NCI-H2029 treated with DMSO at 0.1 percent for 48 hours (cell line): ENCODE results near the gene TTLL11.

Experiments used
- DNase-seq: peaks from one replicate; lab custom pipeline; 2025; lab: John Stamatoyannopoulos, UW

The TTLL11 gene

GRCh38 chr9:121785673-121786542 is 307.2 kb downstream of the TTLL11 start:
- no peak for DNase-seq

- no peak for DNase-seq
Observed at GRCh38 chr9:121784731-121785411, 308.2 kb downstream of the TTLL11 start.

- DNase-seq, result no peak
Observed at GRCh38 chr9:121783521-121784507, 309.3 kb downstream of the TTLL11 start.

- no peak for DNase-seq
Observed at GRCh38 chr9:121783111-121783510, 310.0 kb downstream of the TTLL11 start.

GRCh38 chr9:121782514-121783110 is 310.5 kb downstream of the TTLL11 start:
- DNase-seq, result no peak

GRCh38 chr9:121781701-121782464 is 311.2 kb downstream of the TTLL11 start:
- no peak for DNase-seq

GRCh38 chr9:121781145-121781548 is 312.0 kb downstream of the TTLL11 start:
- no peak for DNase-seq

GRCh38 chr9:121780177-121781040 is 312.7 kb downstream of the TTLL11 start:
- no peak for DNase-seq

GRCh38 chr9:121779381-121780117 is 313.6 kb downstream of the TTLL11 start:
- DNase-seq, result no peak

GRCh38 chr9:121778252-121779225 is 314.6 kb downstream of the TTLL11 start:
- no peak for DNase-seq

- no peak for DNase-seq
Observed at GRCh38 chr9:121776739-121777637, 316.1 kb downstream of the TTLL11 start.

GRCh38 chr9:121776001-121776738 is 316.9 kb downstream of the TTLL11 start:
- DNase-seq, result no peak

GRCh38 chr9:121774715-121775613 is 318.1 kb downstream of the TTLL11 start:
- DNase-seq, result no peak

- no peak for DNase-seq
Observed at GRCh38 chr9:121773954-121774714, 319.0 kb downstream of the TTLL11 start.
